Uterus (tissue), 4 donors: Measurements from ENCODE around the gene SF3A2. TPM values are rescaled to one million over a fixed set of nuclear protein-coding genes. Genes with fewer than 3 reads are reported as not detected.

Experiments used
- DNase-seq, 2 donors: peaks; one replicate each; pipeline ENCODE4 v3.0.0-alpha.2; 2019 to 2020
- H3K27ac ChIP-seq, 2 donors: fragments of 200-600 bp; sonication (generic); 1 replicate in 1 of 2; 2 replicates in 1 of 2; pipeline ENCODE4 v1.5.1; 2016 to 2018
- H3K27me3 ChIP-seq, 2 donors: fragments of 200-600 bp; sonication (generic); one replicate each; pipeline ENCODE4 v1.5.1; 2018 to 2019; ENCODE audit warnings: control low read depth in 1 of 2
- H3K36me3 ChIP-seq, 2 donors: fragments of 200-600 bp; sonication (generic); one replicate each; pipeline ENCODE4 v1.5.1; 2019; ENCODE audit warnings: control low read depth in 1 of 2
- H3K4me1 ChIP-seq, 2 donors: fragments of 200-600 bp; sonication (generic); one replicate each; pipeline ENCODE4 v1.5.1; 2018 to 2019; ENCODE audit warnings: control low read depth in 1 of 2
- H3K4me3 ChIP-seq, 2 donors: fragments of 200-600 bp; sonication (generic); 1 replicate in 1 of 2; 2 replicates in 1 of 2; pipeline ENCODE4 v1.5.1; 2018 to 2019; ENCODE audit warnings: mild to moderate bottlenecking in 1 of 2
- H3K9me3 ChIP-seq, 2 donors: fragments of 200-600 bp; sonication (generic); one replicate each; pipeline ENCODE4 v1.5.1; 2019; ENCODE audit warnings: control low read depth in 1 of 2
- POLR2A ChIP-seq, 2 donors: fragments of 450-650 bp; IDR thresholded peaks; one replicate each; pipeline ENCODE4 v1.6.1; 2016; ENCODE audit warnings: antibody characterized with exemption in 2 of 2, mild to moderate bottlenecking in 1 of 2, moderate library complexity in 1 of 2
- intact Hi-C: fragments of 100-400 bp; cut with DNase I; formaldehyde crosslinking; loops from one replicate; pipeline ENCODE4 v1.15.1; 2023; ENCODE audit warnings: low total_unique reads
- total RNA-seq, 4 donors: library from RNA; depleted of rRNA in 3 of 4; stranded (reverse); fragments of >200 nt in 3 of 4; gene quantifications; one replicate each; pipeline versions ENCODE4 v1.1.0 to v1.2.4, GENCODE V29; 2014 to 2023
- TF ChIP-seq, protein P1 (sequence below), 4 experiments: fragments of 200-600 bp in 2 of 4; fragments of 450-650 bp in 2 of 4; sonication (generic) in 2 of 4; IDR thresholded peaks; one replicate each; pipeline ENCODE4 v1.5.1; 2016 to 2019; ENCODE audit warnings: antibody characterized with exemption in 4 of 4, mild to moderate bottlenecking in 2 of 4, moderate library complexity in 1 of 4
- donor health status: DM: yes; HTN: yes; CAD: no.

The SF3A2 gene
- total RNA-seq, 4 donors from 2014 or later = 33.2 to 107 (median 50.6) TPM

DNA sequence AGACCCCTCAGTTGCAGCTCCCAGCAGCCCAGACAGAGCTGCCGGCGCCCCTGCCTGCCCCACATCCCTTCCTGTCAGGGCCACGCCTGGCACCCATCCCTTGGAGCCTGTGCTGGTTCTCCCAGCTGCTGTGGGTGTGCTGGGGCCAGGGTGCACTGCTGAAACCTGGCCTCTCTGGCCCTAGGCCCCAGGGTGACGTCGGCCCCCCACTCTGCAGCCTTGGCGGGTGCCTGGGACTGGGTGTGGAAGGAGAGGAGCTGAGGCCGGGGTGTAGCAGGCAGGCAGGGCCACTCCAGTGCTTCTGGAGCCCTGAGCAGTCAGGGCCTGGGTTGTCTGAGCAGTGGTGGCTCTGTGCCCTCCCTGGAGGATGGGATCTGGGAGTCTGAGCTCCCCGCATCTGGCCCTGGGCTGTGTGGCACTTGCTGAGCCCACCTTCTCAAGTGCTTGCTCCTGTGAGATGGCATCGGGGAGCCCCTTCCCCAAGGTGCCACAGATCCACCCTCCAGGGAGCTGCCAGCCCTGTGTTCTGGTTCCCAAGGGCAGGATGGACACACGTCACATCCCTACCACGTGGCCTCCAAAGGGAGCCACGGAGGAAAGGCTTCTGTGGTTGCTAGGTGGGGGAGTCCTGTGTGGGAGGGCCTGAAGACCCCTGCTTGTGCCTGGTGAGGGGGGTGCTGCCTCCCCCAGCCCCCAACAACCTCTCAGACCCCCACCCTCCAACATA is 5.7 kb upstream of the SF3A2 start:
- no peak for DNase-seq
- Histone ChIP-seq H3K4me3 (no peak overlapping the region), H3K27me3 (no peaks in the 10 kb centered on the region), H3K27ac (no peak overlapping the region), H3K9me3 (no peaks in the 10 kb centered on the region), H3K4me1 (peaks cover 0 to 10% of the 10 kb centered on the region in 2 donors), H3K36me3 (no peaks in the 10 kb centered on the region)
- TF ChIP-seq, protein P1, sequence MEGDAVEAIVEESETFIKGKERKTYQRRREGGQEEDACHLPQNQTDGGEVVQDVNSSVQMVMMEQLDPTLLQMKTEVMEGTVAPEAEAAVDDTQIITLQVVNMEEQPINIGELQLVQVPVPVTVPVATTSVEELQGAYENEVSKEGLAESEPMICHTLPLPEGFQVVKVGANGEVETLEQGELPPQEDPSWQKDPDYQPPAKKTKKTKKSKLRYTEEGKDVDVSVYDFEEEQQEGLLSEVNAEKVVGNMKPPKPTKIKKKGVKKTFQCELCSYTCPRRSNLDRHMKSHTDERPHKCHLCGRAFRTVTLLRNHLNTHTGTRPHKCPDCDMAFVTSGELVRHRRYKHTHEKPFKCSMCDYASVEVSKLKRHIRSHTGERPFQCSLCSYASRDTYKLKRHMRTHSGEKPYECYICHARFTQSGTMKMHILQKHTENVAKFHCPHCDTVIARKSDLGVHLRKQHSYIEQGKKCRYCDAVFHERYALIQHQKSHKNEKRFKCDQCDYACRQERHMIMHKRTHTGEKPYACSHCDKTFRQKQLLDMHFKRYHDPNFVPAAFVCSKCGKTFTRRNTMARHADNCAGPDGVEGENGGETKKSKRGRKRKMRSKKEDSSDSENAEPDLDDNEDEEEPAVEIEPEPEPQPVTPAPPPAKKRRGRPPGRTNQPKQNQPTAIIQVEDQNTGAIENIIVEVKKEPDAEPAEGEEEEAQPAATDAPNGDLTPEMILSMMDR (IDR thresholded peaks at IDR 0.05) = no peak
- no peak for TF ChIP-seq POLR2A (IDR thresholded peaks at IDR 0.05)
- intact Hi-C loops = no loop called here

DNA sequence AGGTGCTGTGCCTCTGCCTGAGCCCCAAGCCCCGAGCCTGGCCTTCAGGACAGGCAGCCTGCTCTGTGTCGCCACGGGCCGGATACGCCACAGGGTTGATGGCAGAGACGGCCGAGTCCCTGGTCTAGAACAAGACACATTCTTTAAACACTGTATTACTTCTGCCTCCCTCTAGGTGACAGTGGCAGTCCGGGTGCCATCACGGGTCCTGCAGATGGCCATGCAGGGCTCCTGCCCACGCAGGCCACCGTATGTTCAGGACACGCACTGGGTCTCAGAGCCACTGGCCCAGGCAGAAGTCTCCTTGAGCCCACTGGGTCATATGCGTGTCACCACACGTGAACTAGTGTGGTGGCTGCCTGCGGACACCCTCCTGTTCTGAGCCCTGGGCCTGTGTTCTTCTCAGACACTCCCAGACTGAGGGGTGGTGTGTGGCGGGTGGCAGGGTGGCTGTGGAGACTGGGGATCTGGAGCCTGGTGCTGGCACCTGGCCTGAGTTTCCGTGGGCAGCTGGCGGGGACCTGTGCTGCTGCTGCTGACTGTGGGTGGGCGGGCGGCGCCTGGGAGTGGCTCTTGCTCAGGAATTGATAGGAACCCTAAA is 4.9 kb upstream of the SF3A2 start:
- Histone ChIP-seq H3K27ac (no peak overlapping the region), H3K4me1 (peaks cover 0 to 10% of the 10 kb centered on the region in 2 donors), H3K27me3 (no peaks in the 10 kb centered on the region), H3K4me3 (no peak overlapping the region), H3K36me3 (no peaks in the 10 kb centered on the region), H3K9me3 (no peaks in the 10 kb centered on the region)
- DNase-seq = no peak
- intact Hi-C loops = no loop called here
- TF ChIP-seq, protein P1 (IDR thresholded peaks at IDR 0.05) = no peak
- no peak for TF ChIP-seq POLR2A (IDR thresholded peaks at IDR 0.05)

DNA sequence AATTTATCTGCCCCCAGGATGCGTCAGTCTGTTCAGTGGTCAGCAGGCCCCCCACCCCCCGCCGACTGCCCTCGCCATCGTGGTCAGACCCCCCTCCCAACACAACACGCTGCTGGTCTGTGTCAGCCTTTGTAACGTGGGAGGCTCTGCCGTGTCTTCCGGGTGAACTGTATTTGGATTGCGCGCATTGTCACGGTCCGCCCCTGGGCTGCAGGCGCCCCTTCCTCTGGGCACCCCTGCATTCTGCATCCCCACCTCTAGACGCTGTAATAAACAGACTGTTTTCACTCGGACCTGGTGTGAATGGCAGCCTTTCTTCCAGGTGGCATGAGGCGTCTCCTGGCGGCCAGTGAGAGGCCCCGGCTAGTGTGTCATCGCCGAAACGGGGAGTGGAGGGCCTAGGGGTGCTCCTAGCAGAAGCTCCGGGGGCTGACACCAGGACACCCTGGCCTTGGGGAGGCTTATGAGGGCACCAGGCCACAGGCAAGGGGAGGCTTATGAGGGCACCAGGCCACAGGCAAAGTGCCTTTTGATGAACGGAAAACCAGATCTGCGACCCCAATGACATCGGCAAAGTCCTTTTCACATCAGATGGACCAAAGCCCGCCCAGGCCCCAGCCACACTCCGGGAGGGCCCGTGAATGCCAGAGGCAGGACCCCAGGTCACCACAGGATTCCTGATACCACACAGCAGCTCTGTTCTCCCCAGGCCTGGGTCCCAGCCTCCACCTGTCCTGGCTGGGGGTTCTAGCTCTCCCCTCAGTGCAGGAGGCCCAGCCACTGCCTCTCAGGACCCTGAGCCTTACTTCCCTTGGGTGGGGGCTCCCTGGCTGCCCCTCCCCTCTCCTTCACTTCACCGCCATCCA is 4.1 kb upstream of the SF3A2 start:
- Histone ChIP-seq H3K4me1 (peaks cover 0 to 13% of the 10 kb centered on the region in 2 donors), H3K36me3 (no peaks in the 10 kb centered on the region), H3K27me3 (no peaks in the 10 kb centered on the region), H3K4me3 (no peak overlapping the region), H3K27ac (no peak overlapping the region), H3K9me3 (no peaks in the 10 kb centered on the region)
- intact Hi-C loops = no loop called here
- no peak for DNase-seq
- no peak for TF ChIP-seq POLR2A (IDR thresholded peaks at IDR 0.05)
- TF ChIP-seq, protein P1 (IDR thresholded peaks at IDR 0.05) = no peak

DNA sequence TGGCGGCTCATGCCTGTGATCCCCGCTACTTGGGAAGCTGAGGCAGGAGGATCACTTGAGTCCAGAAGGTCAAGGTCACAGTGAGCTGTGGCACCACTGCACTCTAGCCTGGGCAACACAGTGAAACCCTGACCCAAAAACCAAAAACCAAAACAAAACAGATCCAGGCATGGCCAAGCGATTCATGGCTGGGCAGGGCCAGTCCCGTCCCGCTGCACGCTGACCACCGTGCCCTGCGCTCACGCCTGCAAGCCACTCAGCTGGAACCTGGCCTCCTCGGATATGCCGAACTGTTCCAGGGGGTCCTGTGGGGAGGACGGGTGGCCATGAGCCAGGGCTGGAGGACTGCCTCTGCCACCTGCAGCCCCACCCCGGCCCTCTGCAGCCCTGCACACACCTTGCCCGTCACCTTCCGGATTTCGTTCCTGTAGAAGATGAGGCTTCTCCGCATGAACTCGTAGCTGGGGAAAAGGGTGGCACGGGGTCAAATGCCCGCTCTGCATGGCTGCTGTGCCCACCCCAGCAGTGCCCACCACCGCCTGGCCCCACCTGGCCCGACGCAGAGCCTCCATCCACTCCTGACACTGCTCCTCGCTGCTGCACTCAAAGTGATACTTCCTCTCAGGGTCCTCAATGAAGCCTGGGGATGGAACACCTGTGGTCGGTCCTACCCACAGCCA is 2.9 kb upstream of the SF3A2 start:
- Histone ChIP-seq H3K36me3 (no peaks in the 10 kb centered on the region), H3K4me1 (peaks cover 7 to 25% of the 10 kb centered on the region in 2 donors), H3K27ac (no peak overlapping the region), H3K27me3 (no peaks in the 10 kb centered on the region), H3K9me3 (no peaks in the 10 kb centered on the region), H3K4me3 (no peak overlapping the region)
- TF ChIP-seq POLR2A (IDR thresholded peaks at IDR 0.05) = no peak
- TF ChIP-seq, protein P1 (IDR thresholded peaks at IDR 0.05) = no peak
- no peak for DNase-seq
- intact Hi-C loops = no loop called here
